Adipocyte (in vitro differentiated cells): ENCODE measurements around the gene POR.
A peak's percentile ranks its signal among the peaks of the same experiment; 100 is the strongest.
"Not testable (repeated sequence)": the region's sequence is repeated elsewhere in the genome, so short reads cannot be mapped to it uniquely, and the experiment has no call there.

ENCODE experiments used
- DNase-seq: peaks from one replicate; pipeline ENCODE4 v3.0.0-alpha.2; 2015; ENCODE audit warnings: low read depth
- H3K27me3 ChIP-seq: replicated peaks from 2 replicates; pipeline ENCODE4 v1.7.0; 2013; ENCODE audit warnings: mild to moderate bottlenecking, low read length, moderate library complexity; ENCODE audit not compliant: control insufficient read depth, insufficient read depth
- H3K36me3 ChIP-seq: 2 replicates; pipeline ENCODE4 v1.7.0; 2013; ENCODE audit warnings: low read length, mild to moderate bottlenecking, moderate library complexity; ENCODE audit not compliant: control insufficient read depth, insufficient read depth, severe bottlenecking
- H3K4me1 ChIP-seq: 2 replicates; pipeline ENCODE4 v1.7.0; 2013; ENCODE audit warnings: mild to moderate bottlenecking, low read length, moderate library complexity; ENCODE audit not compliant: control insufficient read depth, insufficient read depth
- H3K4me3 ChIP-seq: 2 replicates; pipeline ENCODE4 v1.7.0; 2013; ENCODE audit warnings: mild to moderate bottlenecking, low read length, moderate library complexity
- H3K9ac ChIP-seq: 2 replicates; pipeline ENCODE4 v1.7.0; 2013; ENCODE audit warnings: mild to moderate bottlenecking, low read length, moderate library complexity
- H3K9me3 ChIP-seq: 2 replicates; pipeline ENCODE4 v1.7.0; 2013; ENCODE audit warnings: mild to moderate bottlenecking, low read length, moderate library complexity; ENCODE audit not compliant: control insufficient read depth

The POR gene

GRCh38 chr7:75907668-75908039 lies 7.3 kb upstream of the POR start:
- H3K4me3 ChIP-seq, H3K36me3 ChIP-seq, H3K9me3 ChIP-seq, H3K27me3 ChIP-seq, DNase-seq: not testable (repeated sequence)
- Histone ChIP-seq H3K9ac (peak overlapping the region; percentile 25), H3K4me1 (peaks cover 27% of the 10 kb centered on the region)

GRCh38 chr7:75909521-75910132 lies 5.3 kb upstream of the POR start:
- no peak for DNase-seq
- Histone ChIP-seq H3K4me3 (no peak overlapping the region), H3K36me3 (no peaks in the 10 kb centered on the region), H3K9ac (no peak overlapping the region), H3K4me1 (peaks cover 33% of the 10 kb centered on the region), H3K27me3 (no peaks in the 10 kb centered on the region), H3K9me3 (no peaks in the 10 kb centered on the region)

GRCh38 chr7:75911186-75911585 lies 3.8 kb upstream of the POR start:
- not testable (repeated sequence) for H3K9ac ChIP-seq, DNase-seq, H3K4me3 ChIP-seq, H3K27me3 ChIP-seq, H3K36me3 ChIP-seq, H3K9me3 ChIP-seq
- H3K4me1 ChIP-seq = peaks cover 25% of the 10 kb centered on the region

- H3K4me1 ChIP-seq = peaks cover 22% of the 10 kb centered on the region
- no peak overlapping the region for H3K4me3 ChIP-seq
- no peaks in the 10 kb centered on the region for H3K27me3 ChIP-seq
- H3K9me3 ChIP-seq = no peaks in the 10 kb centered on the region
- peaks cover 9% of the 10 kb centered on the region for H3K36me3 ChIP-seq
- no peak for DNase-seq
- H3K9ac ChIP-seq = no peak overlapping the region
Measured at GRCh38 chr7:75913437-75913836, 1.5 kb upstream of the POR start.

GRCh38 chr7:75914169-75914654 lies 743 bp upstream of the POR start:
- no peak for DNase-seq
- no peaks in the 10 kb centered on the region for H3K27me3 ChIP-seq
- peaks cover 11% of the 10 kb centered on the region for H3K36me3 ChIP-seq
- H3K4me1 ChIP-seq = peaks cover 29% of the 10 kb centered on the region
- H3K4me3 ChIP-seq = peak overlapping the region; percentile 98
- H3K9ac ChIP-seq = peak overlapping the region; percentile 99
- H3K9me3 ChIP-seq = no peaks in the 10 kb centered on the region

GRCh38 chr7:75915416-75916156 lies 631 bp downstream of the POR start:
- Histone ChIP-seq H3K27me3 (no peaks in the 10 kb centered on the region), H3K36me3 (peaks cover 14% of the 10 kb centered on the region), H3K4me3 (peak overlapping the region; percentile 98), H3K9me3 (no peaks in the 10 kb centered on the region), H3K4me1 (peaks cover 40% of the 10 kb centered on the region), H3K9ac (peak overlapping the region; percentile 99)
- DNase-seq = peak; percentile 62

- no peak for DNase-seq
- peaks cover 19% of the 10 kb centered on the region for H3K36me3 ChIP-seq
Measured at GRCh38 chr7:75916259-75916658, 1.3 kb downstream of the POR start.

GRCh38 chr7:75916685-75917634 lies 2.0 kb downstream of the POR start:
- Histone ChIP-seq H3K9ac (peak overlapping the region; percentile 99), H3K9me3 (no peaks in the 10 kb centered on the region), H3K4me1 (peaks cover 53% of the 10 kb centered on the region), H3K36me3 (peaks cover 19% of the 10 kb centered on the region), H3K4me3 (peak overlapping the region; percentile 98), H3K27me3 (no peaks in the 10 kb centered on the region)
- DNase-seq = no peak

More at GRCh38 chr7:75916259-75916658, 1.3 kb downstream of the POR start:
- H3K4me1 ChIP-seq = peaks cover 46% of the 10 kb centered on the region
- peak overlapping the region; percentile 98 for H3K4me3 ChIP-seq
- no peaks in the 10 kb centered on the region for H3K27me3 ChIP-seq
- H3K9ac ChIP-seq = peak overlapping the region; percentile 99
- no peaks in the 10 kb centered on the region for H3K9me3 ChIP-seq

- peak; percentile 51 for DNase-seq
- Histone ChIP-seq H3K36me3 (peaks cover 37% of the 10 kb centered on the region), H3K4me3 (peak overlapping the region; percentile 63), H3K27me3 (no peaks in the 10 kb centered on the region), H3K4me1 (peaks cover 60% of the 10 kb centered on the region), H3K9ac (peak overlapping the region; percentile 45), H3K9me3 (no peaks in the 10 kb centered on the region)
Measured at GRCh38 chr7:75920431-75921161, 5.6 kb downstream of the POR start.

GRCh38 chr7:75921479-75921878 lies 6.5 kb downstream of the POR start:
- Histone ChIP-seq H3K36me3 (peaks cover 42% of the 10 kb centered on the region), H3K27me3 (no peaks in the 10 kb centered on the region), H3K4me3 (no peak overlapping the region), H3K9me3 (no peaks in the 10 kb centered on the region), H3K9ac (peak overlapping the region; percentile 42), H3K4me1 (peaks cover 62% of the 10 kb centered on the region)
- no peak for DNase-seq
